H1 (cell line): ENCODE data around the gene CFDP1. TPM values are rescaled to one million over a fixed set of nuclear protein-coding genes. Genes with fewer than 3 reads are reported as not detected.

ENCODE experiments used
- CTCF ChIA-PET: fragments of 300-600 bp; sonication (Branson Sonifier 250); formaldehyde crosslinking; loops from one replicate; lab custom pipeline; 2021; ENCODE audit not compliant: partially characterized antibody; lab: Charles Lee
- POLR2A ChIA-PET: fragments of 300-600 bp; sonication (Branson Sonifier 250); formaldehyde crosslinking; loops from one replicate; lab custom pipeline; 2021; ENCODE audit warnings: inconsistent platforms; ENCODE audit not compliant: partially characterized antibody; lab: Charles Lee
- DNase-seq, 2 experiments: peaks; one replicate each; pipeline versions ENCODE4 v3.0.0 to v3.0.0-alpha.2; 2010 to 2022; ENCODE audit warnings: low spot score in 2 of 2, low read depth in 1 of 2, mixed read lengths in 1 of 2
- FAIRE-seq: peaks from 2 replicates; lab custom pipeline; 2011; peaks lifted over from hg19 to GRCh38; lab: Jason Lieb, UNC
- H2AFZ ChIP-seq: 2 replicates; pipeline ENCODE4 v1.8.1; 2012; ENCODE audit warnings: low read length, inconsistent platforms
- H2AK5ac ChIP-seq: 2 replicates; pipeline ENCODE4 v1.6.1; 2013; ENCODE audit warnings: low read depth, low read length
- H2BK120ac ChIP-seq: replicated peaks from 2 replicates; pipeline ENCODE3; 2013; ENCODE audit warnings: low read depth, low read length, inconsistent platforms
- H2BK12ac ChIP-seq: 2 replicates; pipeline ENCODE4 v1.6.1; 2013; ENCODE audit warnings: low read depth, low read length
- H2BK15ac ChIP-seq: 2 replicates; pipeline ENCODE4 v1.6.1; 2013; ENCODE audit warnings: low read length
- H2BK20ac ChIP-seq: 2 replicates; pipeline ENCODE4 v1.6.1; 2013; ENCODE audit warnings: low read length
- H2BK5ac ChIP-seq: 2 replicates; pipeline ENCODE4 v1.6.1; 2013; ENCODE audit warnings: low read depth, low read length
- H3K14ac ChIP-seq: 2 replicates; pipeline ENCODE4 v1.6.1; 2013; ENCODE audit warnings: inconsistent platforms; ENCODE audit not compliant: insufficient read length
- H3K18ac ChIP-seq: 2 replicates; pipeline ENCODE4 v1.6.1; 2013; ENCODE audit warnings: low read length; ENCODE audit errors: extremely low read depth
- H3K23ac ChIP-seq: 2 replicates; pipeline ENCODE4 v1.6.1; 2013; ENCODE audit warnings: inconsistent platforms; ENCODE audit not compliant: insufficient read length
- H3K23me2 ChIP-seq: 2 replicates; pipeline ENCODE4 v1.6.1; 2013; ENCODE audit warnings: low read depth, low read length
- H3K27ac ChIP-seq: 2 replicates; pipeline ENCODE4 v1.6.1; 2011; ENCODE audit warnings: low read depth, low read length, inconsistent platforms
- H3K27me3 ChIP-seq, 4 experiments: replicated peaks in 1 of 4; 1 replicate in 1 of 4; 2 replicates in 3 of 4; pipeline versions ENCODE4 v1.6.1 to v1.8.1; 2011 to 2013; ENCODE audit warnings: low read length in 3 of 4, mild to moderate bottlenecking in 3 of 4, inconsistent platforms in 2 of 4, mixed read lengths in 2 of 4, moderate library complexity in 1 of 4; ENCODE audit not compliant: control insufficient read depth in 3 of 4, insufficient read depth in 3 of 4; ENCODE audit errors: extremely low read depth in 1 of 4
- H3K36me3 ChIP-seq, 4 experiments: 2 replicates each; pipeline versions ENCODE4 v1.6.1 to v1.8.1; 2011 to 2013; ENCODE audit warnings: mild to moderate bottlenecking in 4 of 4, low read length in 3 of 4, moderate library complexity in 2 of 4, control low read depth in 1 of 4, inconsistent platforms in 1 of 4; ENCODE audit not compliant: insufficient read depth in 4 of 4, control insufficient read depth in 2 of 4
- H3K4ac ChIP-seq: replicated peaks from 2 replicates; pipeline ENCODE3; 2013; ENCODE audit warnings: low read length, low read depth, mixed read lengths, inconsistent platforms; ENCODE audit not compliant: insufficient read length
- H3K4me1 ChIP-seq, 4 experiments: replicated peaks in 1 of 4; 1 replicate in 1 of 4; 2 replicates in 3 of 4; pipeline versions ENCODE4 v1.6.1 to v1.8.1; 2011 to 2013; ENCODE audit warnings: low read length in 3 of 4, inconsistent platforms in 2 of 4, mixed read lengths in 1 of 4; ENCODE audit not compliant: insufficient read depth in 4 of 4, control insufficient read depth in 3 of 4
- H3K4me2 ChIP-seq, 2 experiments: 2 replicates each; pipeline versions ENCODE4 v1.6.1 to v1.8.1; 2011 to 2013; ENCODE audit warnings: low read depth in 2 of 2, low read length in 2 of 2, control low read depth in 1 of 2, inconsistent platforms in 1 of 2, mild to moderate bottlenecking in 1 of 2; ENCODE audit not compliant: insufficient read depth in 1 of 2
- H3K4me3 ChIP-seq, 4 experiments: fragments of 200-600, 300-600 bp in 1 of 4; sonication (generic), shearing (Covaris generic), sonication (Bioruptor Twin) in 1 of 4; 2 replicates each; pipeline versions ENCODE4 v1.5.1 to v1.8.1; 2011 to 2016; ENCODE audit warnings: low read length in 4 of 4, low read depth in 3 of 4, control low read depth in 2 of 4, inconsistent platforms in 2 of 4, mild to moderate bottlenecking in 2 of 4, mixed read lengths in 1 of 4, moderate library complexity in 1 of 4; ENCODE audit not compliant: insufficient read depth in 2 of 4; ENCODE audit errors: extremely low read depth in 1 of 4
- H3K56ac ChIP-seq: replicated peaks from 2 replicates; pipeline ENCODE3; 2013; ENCODE audit warnings: low read depth, mild to moderate bottlenecking, mixed read lengths, low read length, inconsistent platforms; ENCODE audit not compliant: insufficient read length
- H3K79me1 ChIP-seq: 2 replicates; pipeline ENCODE4 v1.6.1; 2013; ENCODE audit warnings: low read depth, low read length, control low read depth
- H3K79me2 ChIP-seq, 2 experiments: 2 replicates each; pipeline versions ENCODE4 v1.6.1 to v1.8.1; 2012 to 2013; ENCODE audit warnings: low read length in 2 of 2, mild to moderate bottlenecking in 2 of 2, inconsistent platforms in 1 of 2; ENCODE audit not compliant: insufficient read depth in 2 of 2, control insufficient read depth in 1 of 2
- H3K9ac ChIP-seq, 4 experiments: replicated peaks in 1 of 4; 1 replicate in 1 of 4; 2 replicates in 3 of 4; pipeline versions ENCODE4 v1.6.1 to v1.8.1; 2011 to 2013; ENCODE audit warnings: low read depth in 3 of 4, low read length in 3 of 4, control low read depth in 2 of 4, mild to moderate bottlenecking in 2 of 4, moderate library complexity in 2 of 4, inconsistent platforms in 1 of 4; ENCODE audit errors: extremely low read depth in 1 of 4
- H3K9me3 ChIP-seq, 2 experiments: 2 replicates each; pipeline versions ENCODE4 v1.6.1 to v1.8.1; 2012 to 2013; ENCODE audit warnings: mild to moderate bottlenecking in 2 of 2, moderate library complexity in 2 of 2, control low read depth in 1 of 2, inconsistent platforms in 1 of 2, low read depth in 1 of 2, low read length in 1 of 2, mixed read lengths in 1 of 2; ENCODE audit not compliant: insufficient read depth in 2 of 2
- H4K20me1 ChIP-seq, 2 experiments: replicated peaks in 1 of 2; 2 replicates each; pipeline versions ENCODE3 to v1.8.1; 2011 to 2013; ENCODE audit warnings: inconsistent platforms in 2 of 2, low read length in 2 of 2, mild to moderate bottlenecking in 1 of 2; ENCODE audit not compliant: insufficient read depth in 2 of 2, control insufficient read depth in 1 of 2
- H4K5ac ChIP-seq: 2 replicates; pipeline ENCODE4 v1.6.1; 2013; ENCODE audit warnings: low read length, low read depth, mixed read lengths, inconsistent platforms; ENCODE audit not compliant: insufficient read length
- H4K8ac ChIP-seq: 2 replicates; pipeline ENCODE4 v1.8.0; 2013; ENCODE audit warnings: mild to moderate bottlenecking, moderate library complexity, low read length, inconsistent platforms; ENCODE audit not compliant: insufficient read depth; ENCODE audit errors: extremely low read depth
- H4K91ac ChIP-seq: replicated peaks from 2 replicates; pipeline ENCODE3; 2013; ENCODE audit warnings: low read length, mixed read lengths, inconsistent platforms; ENCODE audit not compliant: insufficient read length
- ATF3 ChIP-seq: IDR thresholded peaks from 2 replicates; pipeline ENCODE4 v1.6.1; 2011; ENCODE audit warnings: low read depth, mild to moderate bottlenecking, low read length; ENCODE audit not compliant: insufficient read depth
- HDAC2 ChIP-seq, 2 experiments: fragments of 300-600 bp in 1 of 2; sonication (generic) in 1 of 2; IDR thresholded peaks; 2 replicates each; pipeline ENCODE4 v1.6.1; 2011 to 2012; ENCODE audit warnings: low read depth in 2 of 2, low read length in 2 of 2, mild to moderate bottlenecking in 2 of 2, moderate library complexity in 2 of 2, borderline replicate concordance in 1 of 2, inconsistent platforms in 1 of 2
- HDAC6 ChIP-seq: IDR thresholded peaks from one replicate; pipeline ENCODE4 v1.7.1; 2012; ENCODE audit warnings: low read depth, mild to moderate bottlenecking, inconsistent platforms, low read length, moderate library complexity
- NRF1 ChIP-seq: IDR thresholded peaks from 2 replicates; pipeline ENCODE4 v1.6.1; 2011; ENCODE audit warnings: mild to moderate bottlenecking, low read depth, low read length, improper control_type of control experiment
- PHF8 ChIP-seq: fragments of 200-600 bp; sonication (generic); conservative IDR thresholded peaks from 2 replicates; pipeline ENCODE4 v1.7.1; 2012; ENCODE audit warnings: low read depth, mild to moderate bottlenecking, inconsistent platforms, low read length, moderate library complexity
- SIRT6 ChIP-seq: IDR thresholded peaks from one replicate; pipeline ENCODE4 v1.7.1; 2012; ENCODE audit warnings: low read length, inconsistent platforms
- USF2 ChIP-seq: IDR thresholded peaks from 2 replicates; pipeline ENCODE4 v1.6.1; 2011; ENCODE audit warnings: low read length, improper control_type of control experiment
- polyA plus RNA-seq, 7 experiments: library from polyadenylated mRNA; depleted of rRNA in 3 of 7; stranded (reverse) in 5 of 7; unstranded in 2 of 7; fragments of >200 nt in 5 of 7; fragments of 200-250 nt in 2 of 7; gene quantifications; 1 replicate in 5 of 7; 2 replicates in 1 of 7; 4 replicates in 1 of 7; pipeline versions ENCODE4 v1.2.1 to v1.2.3, GENCODE V29; 2011 to 2013; ENCODE audit warnings: missing spikeins in 2 of 7, mixed read lengths in 2 of 7
- total RNA-seq: library from RNA; stranded (reverse); fragmentation: NEBNext Ultra II Directional; extraction: Animal tissue kit (Norgen Biotek cat#: 25700); gene quantifications from 2 replicates; pipeline ENCODE4 v1.2.1, GENCODE V29; 2021

Gene CFDP1
- total and polyA plus RNA-seq, 2 of the 8 experiments (the other 6 are each of a cell fraction or from before 2014, with no cell fraction given): 25.5 to 77.3 TPM

GRCh38 chr16:75351183-75351582 is 82.1 kb downstream of the CFDP1 start:
- Histone ChIP-seq H4K91ac (no peak overlapping the region), H3K4me2 (no peak overlapping the region), H3K23ac (no peak overlapping the region), H2BK20ac (no peak overlapping the region), H2BK15ac (no peak overlapping the region), H3K36me3 (no peaks in the 10 kb centered on the region; a peak in 1 of 8 replicates), H3K23me2 (no peaks in the 10 kb centered on the region), H2AFZ (no peak overlapping the region), H3K9ac (no peak overlapping the region), H4K20me1 (peaks cover 0 to 3% of the 10 kb centered on the region in 2 experiments), H3K14ac (no peak overlapping the region), H3K79me2 (no peaks in the 10 kb centered on the region), H3K9me3 (no peaks in the 10 kb centered on the region), H2BK5ac (no peak overlapping the region), H3K4me3 (no peak overlapping the region), H4K5ac (no peak overlapping the region), H3K79me1 (no peaks in the 10 kb centered on the region), H4K8ac (no peak overlapping the region), H3K27ac (no peak overlapping the region), H2AK5ac (no peak overlapping the region), H3K4ac (no peak overlapping the region), H2BK120ac (no peak overlapping the region), H3K4me1 (no peaks in the 10 kb centered on the region), H3K18ac (no peak overlapping the region), H2BK12ac (no peak overlapping the region), H3K56ac (no peak overlapping the region), H3K27me3 (no peaks in the 10 kb centered on the region)
- ChIA-PET CTCF (no interaction called here), POLR2A (no interaction called here)
- no peak for FAIRE-seq
- no peak for DNase-seq
- TF ChIP-seq PHF8 (no peak), USF2 (no peak), NRF1 (no peak), HDAC6 (no peak), SIRT6 (no peak), HDAC2 (IDR thresholded peaks at IDR 0.05; ENCODE audit: borderline replicate concordance in 1 of 2, low read depth in 2 of 2, low read length in 2 of 2) (no peak), ATF3 (no peak)
